HG03045 (cell line): Measurements from ENCODE around the gene SLFN13.
"Not testable (repeated sequence)": the region's sequence is repeated elsewhere in the genome, so short reads cannot be mapped to it uniquely, and the experiment has no call there.

ENCODE experiments used
- ATAC-seq: cut with Tn5 transposase; IDR thresholded peaks from one replicate; pipeline ENCODE4 v1.9.1; 2021; ENCODE audit warnings: mild to moderate bottlenecking, moderate library complexity; ENCODE audit not compliant: unreplicated experiment

Gene SLFN13, protein sequence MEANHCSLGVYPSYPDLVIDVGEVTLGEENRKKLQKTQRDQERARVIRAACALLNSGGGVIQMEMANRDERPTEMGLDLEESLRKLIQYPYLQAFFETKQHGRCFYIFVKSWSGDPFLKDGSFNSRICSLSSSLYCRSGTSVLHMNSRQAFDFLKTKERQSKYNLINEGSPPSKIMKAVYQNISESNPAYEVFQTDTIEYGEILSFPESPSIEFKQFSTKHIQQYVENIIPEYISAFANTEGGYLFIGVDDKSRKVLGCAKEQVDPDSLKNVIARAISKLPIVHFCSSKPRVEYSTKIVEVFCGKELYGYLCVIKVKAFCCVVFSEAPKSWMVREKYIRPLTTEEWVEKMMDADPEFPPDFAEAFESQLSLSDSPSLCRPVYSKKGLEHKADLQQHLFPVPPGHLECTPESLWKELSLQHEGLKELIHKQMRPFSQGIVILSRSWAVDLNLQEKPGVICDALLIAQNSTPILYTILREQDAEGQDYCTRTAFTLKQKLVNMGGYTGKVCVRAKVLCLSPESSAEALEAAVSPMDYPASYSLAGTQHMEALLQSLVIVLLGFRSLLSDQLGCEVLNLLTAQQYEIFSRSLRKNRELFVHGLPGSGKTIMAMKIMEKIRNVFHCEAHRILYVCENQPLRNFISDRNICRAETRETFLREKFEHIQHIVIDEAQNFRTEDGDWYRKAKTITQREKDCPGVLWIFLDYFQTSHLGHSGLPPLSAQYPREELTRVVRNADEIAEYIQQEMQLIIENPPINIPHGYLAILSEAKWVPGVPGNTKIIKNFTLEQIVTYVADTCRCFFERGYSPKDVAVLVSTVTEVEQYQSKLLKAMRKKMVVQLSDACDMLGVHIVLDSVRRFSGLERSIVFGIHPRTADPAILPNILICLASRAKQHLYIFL

DNA sequence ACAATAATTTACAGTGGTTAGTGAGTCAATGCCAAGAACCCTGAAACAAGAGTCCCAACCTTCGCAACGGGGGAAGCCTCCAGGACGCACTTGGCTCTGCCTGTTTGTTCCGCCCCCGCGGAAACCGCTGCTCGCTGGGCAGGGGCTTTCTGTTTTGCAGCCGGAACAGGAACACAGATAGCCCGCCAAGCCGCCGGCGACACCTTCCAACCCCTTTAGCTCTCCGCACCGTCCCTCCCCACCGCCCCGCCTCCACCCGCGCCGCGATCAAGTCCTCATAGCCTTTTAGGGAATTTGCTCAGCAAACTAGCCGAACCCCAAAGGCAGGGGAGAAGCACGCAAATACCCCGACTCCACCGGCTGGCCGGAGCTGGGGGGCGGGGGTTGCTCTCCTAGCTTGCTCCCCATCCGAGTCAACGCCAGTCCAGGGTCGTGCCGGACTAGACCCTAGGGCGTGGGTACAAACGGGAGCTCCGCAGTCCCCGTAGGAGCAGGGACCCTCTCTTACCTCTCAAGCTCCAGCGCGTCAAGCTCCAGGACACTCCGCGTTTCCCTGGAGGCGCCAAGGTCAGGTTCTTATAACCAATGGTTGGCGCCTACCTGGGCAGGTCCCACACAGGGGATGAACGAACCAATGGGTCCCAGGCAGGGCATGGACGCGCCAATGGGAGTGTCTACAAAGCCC, at the start of gene SLFN13:
SLFN13 (minus strand) TSS at position 553 of the 685 bp plus-strand sequence. CDS start 3,086 bp downstream, outside the sequence.
- peak; percentile 68 for ATAC-seq

DNA sequence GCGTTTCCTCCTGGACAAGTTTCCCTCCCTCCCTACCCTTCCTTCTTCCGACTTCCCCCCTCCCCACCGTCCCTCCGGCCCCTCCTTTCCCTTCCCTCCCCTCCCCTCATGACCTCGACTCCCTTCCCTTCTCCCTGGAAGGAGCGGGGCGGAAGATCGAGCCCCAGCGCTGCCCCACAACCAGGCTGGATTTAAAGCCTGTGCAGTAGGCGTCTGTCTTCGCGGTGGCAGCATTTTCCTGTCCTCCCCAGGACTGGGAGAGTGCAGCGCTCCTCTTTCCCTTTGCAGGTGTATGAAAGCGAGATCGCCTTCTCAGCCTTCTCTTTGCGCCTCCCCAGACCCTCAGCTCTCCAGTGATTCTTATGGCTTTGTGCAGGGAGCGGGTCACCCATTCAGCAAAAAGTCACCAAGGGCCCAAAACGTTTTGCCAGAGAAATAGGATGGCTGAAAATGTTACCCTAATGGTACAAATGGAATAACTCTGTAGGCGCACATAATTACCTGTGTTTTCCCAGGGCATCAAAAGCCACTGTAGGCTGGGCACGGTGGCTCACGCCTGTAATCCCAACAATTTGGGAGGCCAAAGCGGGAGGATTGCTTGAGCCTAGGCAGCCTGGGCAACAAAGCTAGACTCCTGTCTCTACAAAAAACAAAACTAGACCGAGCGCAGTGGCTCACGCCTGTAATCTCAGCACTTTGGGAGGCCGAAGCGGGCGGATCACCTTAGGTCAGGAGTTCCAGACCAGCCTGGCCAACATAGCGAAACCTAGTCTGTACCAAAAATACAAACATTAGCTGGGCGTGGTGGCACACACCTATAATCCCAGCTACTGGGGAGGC, 48.1 kb upstream of the SLFN13 start:
- no peak for ATAC-seq

DNA sequence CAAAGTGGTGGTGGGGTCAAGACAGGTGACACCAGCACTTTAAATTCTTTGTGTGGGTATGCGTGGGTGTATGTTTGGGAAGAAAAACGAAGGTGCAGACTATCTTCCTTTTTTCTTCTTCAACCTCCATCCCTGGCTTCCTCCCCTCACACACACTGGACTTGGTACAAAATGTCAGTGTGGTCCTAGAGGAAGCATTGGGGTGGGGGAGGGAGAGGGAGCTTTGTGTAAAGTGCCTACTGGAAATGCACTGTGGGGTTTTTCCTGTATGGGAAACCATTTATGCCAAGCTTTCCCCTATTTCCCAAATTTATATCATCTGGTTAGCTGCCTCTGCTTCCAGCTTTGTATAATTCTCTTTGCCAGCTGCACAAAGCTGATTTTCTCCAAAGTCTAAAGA, 44.5 kb upstream of the SLFN13 start:
- ATAC-seq: no peak

DNA sequence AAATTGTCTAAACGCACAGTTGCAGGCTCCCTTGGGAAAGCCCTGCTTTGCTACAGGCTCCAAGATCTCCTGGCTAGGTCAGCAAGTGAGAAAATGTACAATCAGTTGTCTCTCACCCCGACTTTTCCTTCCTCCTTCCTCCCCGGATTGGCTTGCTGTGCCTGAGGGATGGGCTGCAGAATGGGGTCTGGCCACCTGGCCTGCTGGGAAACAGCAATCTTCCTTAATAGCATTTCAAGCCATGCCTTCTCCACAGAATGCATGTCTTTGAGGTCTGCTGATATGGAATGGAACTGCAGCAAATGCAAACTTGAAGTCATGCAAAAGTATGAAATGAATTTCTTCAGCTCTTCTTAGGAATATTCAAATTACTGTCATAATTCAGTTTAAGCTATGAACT, 42.9 kb upstream of the SLFN13 start:
- ATAC-seq: no peak

DNA sequence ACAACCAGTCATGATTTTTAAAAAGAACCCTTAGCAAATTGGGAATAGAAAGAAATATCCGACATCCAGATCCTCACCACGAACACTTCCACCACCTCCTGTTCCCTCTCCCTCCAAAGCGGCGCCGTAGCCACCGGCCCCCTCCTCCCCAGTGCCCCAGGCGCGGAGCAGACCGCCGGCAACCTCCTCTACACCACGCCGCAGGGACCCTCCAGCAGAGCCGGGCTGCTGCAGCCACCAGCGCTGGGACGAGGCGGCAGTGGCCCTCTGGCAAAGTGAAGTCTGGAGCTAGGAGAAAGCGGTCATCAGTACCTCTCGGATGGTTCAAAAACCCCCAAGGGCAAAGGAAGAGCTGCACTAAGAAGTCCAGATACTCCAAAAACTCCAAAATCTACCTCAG, 41.4 kb upstream of the SLFN13 start:
- ATAC-seq: no peak

DNA sequence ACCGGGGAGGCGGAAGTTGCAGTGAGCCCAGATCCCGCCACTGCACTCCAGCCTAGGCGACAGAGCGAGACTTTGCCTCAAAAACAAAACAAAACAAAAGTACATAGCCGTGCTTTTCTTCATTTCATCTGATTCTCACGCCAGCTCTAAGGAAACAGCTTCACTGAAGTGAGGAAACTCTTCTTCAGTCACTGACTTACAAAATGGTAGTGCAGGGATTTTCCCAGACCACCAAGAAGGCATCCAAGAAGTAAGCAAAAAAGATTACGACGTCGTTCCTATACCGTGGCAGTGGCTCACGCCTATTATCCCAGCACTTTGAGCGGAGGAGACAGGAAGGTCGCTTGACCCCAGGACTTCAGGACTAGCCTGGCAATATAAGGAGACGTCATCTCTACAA, 40.4 kb upstream of the SLFN13 start:
- ATAC-seq: no peak

DNA sequence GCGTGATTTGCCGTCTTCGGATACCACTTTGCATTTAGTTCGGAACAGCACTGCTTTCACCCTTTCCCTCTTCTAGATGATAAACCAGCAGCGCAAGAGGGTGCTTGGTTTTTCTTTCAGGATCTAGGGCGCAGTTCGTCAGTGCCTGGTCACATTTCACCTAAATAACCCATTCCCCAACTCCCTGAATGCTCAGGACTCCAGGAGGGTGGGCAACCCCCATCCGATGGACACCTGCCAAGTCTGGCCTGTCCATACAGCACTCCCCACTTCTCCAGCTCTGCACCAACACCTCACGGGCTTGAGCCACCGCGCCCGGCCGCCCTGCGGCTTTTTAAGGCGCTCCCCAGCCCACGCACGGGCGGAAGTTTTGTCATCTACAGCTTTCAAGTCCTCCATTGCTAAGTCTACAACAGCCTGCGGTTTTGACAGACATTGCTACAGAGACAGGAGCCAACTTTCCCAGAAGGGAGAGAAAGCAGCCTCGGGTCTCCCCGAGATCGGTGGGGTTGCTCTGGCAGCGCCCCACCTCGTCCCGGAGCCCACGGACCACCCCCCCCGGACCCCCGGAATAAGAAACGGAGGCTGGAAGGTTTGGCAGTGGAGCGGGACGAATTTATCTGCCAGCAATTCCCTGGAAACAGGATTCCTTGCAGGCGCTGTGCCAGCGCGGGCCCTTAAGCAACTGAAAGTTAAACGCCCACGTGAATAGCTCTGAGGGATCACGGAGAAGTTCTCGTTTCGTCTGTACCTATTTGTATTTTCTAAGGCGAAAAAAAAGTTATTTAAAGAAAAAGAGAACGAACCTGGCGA, 38.6 kb upstream of the SLFN13 start:
- ATAC-seq: no peak

DNA sequence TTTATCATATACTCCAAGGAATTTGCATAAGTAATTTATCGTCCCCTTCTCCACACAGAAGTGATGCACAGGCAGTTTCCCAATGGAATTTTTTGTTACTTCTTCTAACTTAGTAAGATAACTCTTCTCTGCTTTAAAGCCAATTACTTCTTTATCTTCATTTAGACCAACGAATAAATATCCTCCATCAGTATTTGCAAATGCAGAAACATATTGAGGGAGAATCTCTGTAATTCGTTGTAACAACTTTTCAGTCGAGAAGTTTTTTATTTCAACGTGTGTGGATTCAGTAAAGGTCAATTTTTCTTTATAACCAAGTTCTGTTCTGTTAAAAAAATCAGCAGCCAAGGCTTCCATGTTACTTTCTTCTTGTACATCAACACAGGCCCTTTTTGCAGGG, 30.7 kb upstream of the SLFN13 start:
- no peak for ATAC-seq

DNA sequence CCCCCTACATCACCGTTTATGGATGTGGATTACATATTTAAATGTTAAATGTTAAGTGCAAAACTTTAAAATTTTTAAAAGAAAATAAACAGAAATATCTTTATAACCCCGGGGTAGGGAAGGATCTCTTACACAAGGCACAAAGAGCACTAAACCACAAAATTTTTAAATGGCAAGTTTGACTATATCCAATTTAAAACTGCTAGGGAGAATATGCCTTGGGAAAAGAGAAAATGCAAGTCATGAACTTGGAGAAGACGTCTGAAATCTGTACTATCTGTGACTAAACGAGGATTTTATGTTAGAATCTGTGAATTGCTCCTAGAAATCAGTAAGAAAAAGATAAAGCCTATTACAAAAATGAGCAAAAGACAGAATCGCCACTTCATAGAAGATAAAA, 28.7 kb upstream of the SLFN13 start:
- ATAC-seq: no peak

DNA sequence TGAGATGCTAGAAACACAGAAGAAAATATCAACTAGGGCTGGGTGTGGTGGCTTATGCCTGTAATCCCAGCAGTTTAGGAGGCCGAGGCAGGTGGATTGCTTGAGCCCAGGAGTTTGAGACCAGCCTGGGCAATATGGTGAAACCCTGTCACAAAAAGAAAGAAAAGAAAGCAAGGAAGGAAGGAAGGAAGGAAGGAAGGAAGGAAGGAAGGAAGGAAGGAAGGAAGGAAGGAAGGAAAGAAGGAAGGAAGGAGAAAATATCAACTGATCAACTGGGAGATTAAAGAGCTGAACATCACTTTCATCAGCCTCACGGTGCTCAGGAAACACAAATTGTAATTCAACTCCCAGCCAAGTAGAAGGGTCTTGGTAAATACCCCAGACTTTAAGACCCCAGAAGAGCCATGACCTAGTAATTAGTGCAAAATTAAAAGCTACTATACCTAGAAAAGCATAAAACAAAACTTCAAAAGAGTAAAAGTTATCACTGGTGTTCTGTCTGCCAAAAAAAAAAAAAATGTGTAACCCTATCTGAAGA, 27.8 kb upstream of the SLFN13 start:
- ATAC-seq: no peak

DNA sequence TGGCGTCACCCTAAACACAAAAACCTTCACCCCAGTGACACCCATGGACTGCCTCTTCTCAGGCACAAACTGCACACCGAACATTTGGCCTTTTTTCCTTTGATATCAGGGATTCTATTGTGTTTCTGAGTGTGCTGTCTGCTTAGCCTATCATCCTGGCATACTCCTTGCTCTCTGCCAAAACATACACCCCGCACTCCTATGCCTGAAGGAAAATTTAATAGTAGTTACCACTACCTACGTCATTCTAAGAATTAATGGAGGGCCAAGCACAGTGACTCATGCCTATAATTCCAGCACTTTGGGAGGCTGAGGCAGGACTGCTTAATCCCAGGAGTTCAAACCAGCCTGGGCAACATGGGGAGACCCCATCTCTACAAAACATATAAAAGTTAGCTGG, 19.9 kb upstream of the SLFN13 start:
- ATAC-seq: no peak

DNA sequence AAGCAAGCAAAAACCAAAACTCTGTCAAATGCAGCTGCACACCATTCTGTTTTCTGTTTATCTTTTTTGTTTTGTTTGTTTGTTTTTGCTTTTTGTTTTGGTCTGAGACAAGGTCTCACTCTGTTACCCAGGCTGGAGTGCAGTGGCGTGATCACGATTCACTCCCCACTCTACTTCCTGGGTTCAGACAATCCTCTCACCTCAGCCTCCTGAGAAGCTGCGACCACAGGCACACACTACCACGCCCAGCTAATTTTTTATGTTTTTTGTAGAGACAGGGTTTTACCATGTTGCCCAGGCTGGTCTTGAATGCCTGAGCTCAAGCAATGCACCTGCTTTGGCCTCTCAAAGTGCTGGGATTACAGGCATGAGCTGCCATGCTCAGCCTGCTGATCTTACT, 19.3 kb upstream of the SLFN13 start:
- no peak for ATAC-seq

DNA sequence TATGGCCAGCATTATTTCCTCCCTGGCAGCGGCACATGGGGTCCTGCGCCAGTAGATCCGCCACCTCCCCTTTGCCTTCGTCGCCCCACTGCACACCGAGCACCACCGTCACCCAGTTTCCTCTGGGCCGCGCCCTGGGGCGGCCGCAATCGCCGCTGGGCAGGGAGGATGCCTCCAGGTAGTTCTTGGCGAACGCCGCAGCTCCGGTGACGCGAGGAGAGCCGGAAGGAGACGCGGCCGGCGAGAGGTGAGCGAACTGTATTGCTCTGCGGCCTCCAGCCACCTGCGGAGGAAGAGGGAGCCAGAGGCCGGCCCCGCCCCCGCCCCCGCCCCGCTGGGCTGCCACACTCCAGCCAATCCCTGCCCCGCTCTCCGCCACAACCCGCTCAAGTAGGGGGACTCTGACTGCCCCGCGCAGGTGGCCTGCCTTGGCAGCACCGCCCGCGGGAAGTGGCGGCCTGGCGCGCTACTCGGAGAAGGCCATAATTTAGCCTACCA, 11.8 kb upstream of the SLFN13 start:
- peak; percentile 89 for ATAC-seq

DNA sequence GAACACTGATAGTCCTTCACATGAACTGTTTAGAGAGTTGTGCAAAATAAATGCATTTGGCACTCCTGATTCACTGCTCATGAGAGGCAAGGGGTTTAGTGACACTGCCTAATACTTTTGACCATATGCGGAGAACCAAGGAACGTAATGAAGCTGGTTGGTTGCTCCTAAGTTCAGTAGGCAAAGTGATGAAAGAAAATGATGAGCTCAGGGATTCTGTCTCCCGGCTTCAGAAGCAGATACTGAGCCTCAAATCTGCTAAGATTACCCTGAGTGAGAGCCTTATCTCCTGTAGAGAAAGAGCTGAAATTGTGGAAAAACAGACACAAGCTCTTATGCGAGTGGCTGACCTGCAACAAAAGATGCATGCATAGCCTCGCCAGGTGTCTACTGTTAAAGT, 5.5 kb upstream of the SLFN13 start:
- not testable (repeated sequence) for ATAC-seq

DNA sequence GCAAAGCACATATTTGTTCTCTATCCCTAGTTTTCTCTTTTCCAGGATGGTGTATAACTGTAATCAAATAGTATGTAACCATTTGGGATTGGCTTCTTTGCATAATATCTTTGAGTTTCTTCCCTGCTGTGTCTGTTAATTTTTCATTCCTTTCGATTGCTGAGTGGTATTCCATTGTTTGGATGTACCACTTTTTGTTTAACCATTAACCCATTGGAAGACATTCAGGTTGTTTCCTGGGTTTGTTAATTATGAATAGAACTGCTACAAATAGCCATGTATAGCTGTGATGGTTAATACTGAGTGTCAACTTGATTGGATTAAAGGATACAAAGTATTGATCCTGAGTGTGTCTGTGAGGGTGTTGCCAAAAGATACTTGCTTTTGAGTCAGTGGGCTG, 4.6 kb upstream of the SLFN13 start:
- ATAC-seq: no peak

DNA sequence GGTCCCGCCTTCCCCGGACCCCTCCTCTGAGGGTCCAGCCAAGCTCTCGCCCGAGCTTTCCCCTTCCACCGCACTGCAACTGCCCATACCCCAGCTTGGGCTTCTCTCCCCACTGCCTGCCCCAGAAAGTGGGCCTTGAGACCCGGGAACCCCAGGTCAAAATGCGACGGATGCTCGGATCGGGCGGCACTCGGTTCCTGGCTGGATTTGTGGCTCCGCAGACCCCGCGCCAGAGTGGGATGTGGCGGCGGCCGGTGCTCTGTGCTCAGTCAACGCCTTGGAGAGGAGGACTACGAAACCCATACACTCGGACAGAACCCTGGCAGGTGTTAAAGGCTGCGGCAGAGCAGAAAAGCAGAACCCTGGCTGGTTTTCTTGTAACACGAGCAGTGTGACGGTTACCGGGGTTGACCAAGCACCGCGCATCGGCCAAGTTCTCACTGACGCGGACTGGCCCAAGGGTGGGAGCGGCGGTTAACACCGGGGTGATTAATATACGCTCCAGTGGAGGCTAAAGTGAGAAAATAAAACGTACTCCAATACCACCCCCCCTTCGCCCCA, 885 bp upstream of the SLFN13 start:
- ATAC-seq: no peak

DNA sequence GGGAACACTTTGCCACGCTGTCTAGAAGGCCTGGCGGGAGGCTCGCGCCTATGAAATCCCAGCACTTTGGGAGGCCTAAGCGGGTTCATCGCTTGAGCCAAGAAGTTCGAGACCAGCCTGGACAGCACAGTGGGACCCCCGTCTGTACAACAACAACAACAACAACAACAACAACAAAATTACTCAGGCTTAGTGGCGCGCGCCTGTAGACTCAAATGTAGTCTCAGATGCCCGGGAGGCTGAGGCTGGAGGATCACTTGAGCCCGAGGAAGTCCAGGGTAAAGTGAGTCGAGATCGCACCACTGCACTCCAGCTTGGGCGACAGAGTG, 297 bp upstream of the SLFN13 start:
- peak; percentile 2 for ATAC-seq

DNA sequence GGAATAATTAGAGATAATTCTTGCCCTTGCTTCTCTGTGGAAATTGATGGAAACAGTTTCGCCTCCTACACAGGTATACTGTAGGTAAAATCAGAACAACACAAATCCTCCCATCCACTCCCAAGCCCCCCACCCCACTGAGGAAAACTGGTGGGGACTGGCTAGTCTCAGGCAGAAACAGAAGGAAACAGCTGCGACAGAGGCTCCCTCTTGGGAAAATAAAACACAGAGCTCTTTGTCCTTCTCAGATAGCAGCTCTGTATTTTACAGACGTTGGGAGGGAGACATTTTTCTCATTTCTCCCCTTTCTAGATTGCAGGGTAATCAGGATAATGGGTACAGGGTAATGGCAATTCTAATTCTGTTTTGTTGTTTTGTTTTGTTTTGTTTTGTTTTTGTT, 1.1 kb downstream of the SLFN13 start:
- ATAC-seq: no peak

DNA sequence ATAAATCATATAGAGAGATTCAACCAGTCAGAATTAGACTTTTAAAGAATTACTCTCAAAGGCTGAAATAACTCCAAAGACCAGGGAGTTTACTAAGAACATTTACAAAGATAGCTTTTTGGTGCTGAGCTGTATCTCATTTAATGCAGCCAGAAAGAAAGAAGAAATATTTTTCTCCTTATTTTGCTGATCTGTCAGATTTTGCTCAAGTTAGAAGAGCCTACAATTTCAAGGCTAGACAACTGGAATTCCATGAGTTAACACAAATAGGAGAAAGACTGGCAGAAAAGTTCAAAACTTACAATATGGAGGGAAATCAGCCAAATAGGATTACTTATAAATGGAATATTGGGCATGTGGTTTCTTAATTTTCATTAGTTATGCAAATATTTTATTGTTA, 10.1 kb downstream of the SLFN13 start:
- ATAC-seq: no peak
